ENCODE measurements around the gene SLC25A27. TPM values are rescaled to one million over a fixed set of nuclear protein-coding genes. Genes with fewer than 3 reads are reported as not detected.

The SLC25A27 gene
- total RNA-seq, 6 experiments from 2014 or later, result 0.07 to 0.57 (median 0.39) TPM; not detected in 2

DNA sequence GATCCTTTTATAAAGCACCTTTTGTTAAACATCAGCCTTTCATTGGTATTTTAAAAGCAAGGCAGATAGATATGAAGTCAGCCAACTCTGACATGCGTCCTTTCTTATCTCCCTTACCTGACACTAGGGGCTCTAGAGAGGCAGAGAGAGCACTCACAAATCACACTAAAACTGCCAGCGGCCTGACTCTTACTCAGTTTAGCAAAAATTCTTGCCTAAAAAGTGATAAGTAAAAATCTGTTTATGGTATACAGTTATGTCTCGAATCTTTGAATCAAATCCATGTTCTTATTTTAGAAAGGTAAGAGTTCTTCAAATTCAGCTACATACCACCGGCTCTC is 24.5 kb downstream of the SLC25A27 start:
- no peak for DNase-seq
- Mint-ChIP-seq H3K27me3 (ENCODE audit: insufficient read depth) (no peaks in the 10 kb centered on the region), H3K4me3 (no peak overlapping the region), H3K36me3 (ENCODE audit: low read depth) (no peaks in the 10 kb centered on the region), H3K4me1 (ENCODE audit: low read depth) (no peaks in the 10 kb centered on the region), H3K27ac (no peak overlapping the region), H3K9me3 (no peaks in the 10 kb centered on the region; the same call in 1 of the 2 replicates)
- TF ChIP-seq, protein P1, sequence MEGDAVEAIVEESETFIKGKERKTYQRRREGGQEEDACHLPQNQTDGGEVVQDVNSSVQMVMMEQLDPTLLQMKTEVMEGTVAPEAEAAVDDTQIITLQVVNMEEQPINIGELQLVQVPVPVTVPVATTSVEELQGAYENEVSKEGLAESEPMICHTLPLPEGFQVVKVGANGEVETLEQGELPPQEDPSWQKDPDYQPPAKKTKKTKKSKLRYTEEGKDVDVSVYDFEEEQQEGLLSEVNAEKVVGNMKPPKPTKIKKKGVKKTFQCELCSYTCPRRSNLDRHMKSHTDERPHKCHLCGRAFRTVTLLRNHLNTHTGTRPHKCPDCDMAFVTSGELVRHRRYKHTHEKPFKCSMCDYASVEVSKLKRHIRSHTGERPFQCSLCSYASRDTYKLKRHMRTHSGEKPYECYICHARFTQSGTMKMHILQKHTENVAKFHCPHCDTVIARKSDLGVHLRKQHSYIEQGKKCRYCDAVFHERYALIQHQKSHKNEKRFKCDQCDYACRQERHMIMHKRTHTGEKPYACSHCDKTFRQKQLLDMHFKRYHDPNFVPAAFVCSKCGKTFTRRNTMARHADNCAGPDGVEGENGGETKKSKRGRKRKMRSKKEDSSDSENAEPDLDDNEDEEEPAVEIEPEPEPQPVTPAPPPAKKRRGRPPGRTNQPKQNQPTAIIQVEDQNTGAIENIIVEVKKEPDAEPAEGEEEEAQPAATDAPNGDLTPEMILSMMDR (IDR thresholded peaks at IDR 0.05), result no peak; the same call in 1 of the 2 replicates

DNA sequence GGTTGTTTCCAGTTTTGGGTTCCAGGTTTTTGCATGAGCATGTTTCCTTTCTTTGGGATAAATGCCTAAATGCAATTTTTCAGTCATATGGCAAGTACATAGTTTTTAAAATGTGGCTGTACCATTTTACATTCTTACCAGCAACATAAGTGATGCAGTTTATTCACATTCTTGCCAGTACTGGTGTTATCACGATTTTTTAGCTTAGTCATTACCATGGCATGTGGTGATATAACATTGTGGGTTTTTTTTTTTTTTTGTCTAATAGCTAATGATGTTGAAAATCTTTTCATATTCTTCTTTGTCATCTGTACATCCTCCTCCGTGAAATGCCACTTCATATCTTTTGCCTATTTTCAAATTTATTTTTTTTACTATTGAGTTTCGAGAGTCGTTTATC is 32.0 kb downstream of the SLC25A27 start:
- no peaks in the 10 kb centered on the region for H3K27me3 Mint-ChIP-seq (ENCODE audit: insufficient read depth)
- TF ChIP-seq, protein P1 (IDR thresholded peaks at IDR 0.05), result no peak
- H3K4me1 Mint-ChIP-seq (ENCODE audit: low read depth), result no peaks in the 10 kb centered on the region
- DNase-seq, result peak; percentile 13
- H3K36me3 Mint-ChIP-seq (ENCODE audit: low read depth), result no peaks in the 10 kb centered on the region; the same call in 1 of the 2 replicates
- no peak overlapping the region for H3K4me3 Mint-ChIP-seq
- H3K9me3 Mint-ChIP-seq, result peaks cover 19% of the 10 kb centered on the region
- H3K27ac Mint-ChIP-seq, result no peak overlapping the region

DNA sequence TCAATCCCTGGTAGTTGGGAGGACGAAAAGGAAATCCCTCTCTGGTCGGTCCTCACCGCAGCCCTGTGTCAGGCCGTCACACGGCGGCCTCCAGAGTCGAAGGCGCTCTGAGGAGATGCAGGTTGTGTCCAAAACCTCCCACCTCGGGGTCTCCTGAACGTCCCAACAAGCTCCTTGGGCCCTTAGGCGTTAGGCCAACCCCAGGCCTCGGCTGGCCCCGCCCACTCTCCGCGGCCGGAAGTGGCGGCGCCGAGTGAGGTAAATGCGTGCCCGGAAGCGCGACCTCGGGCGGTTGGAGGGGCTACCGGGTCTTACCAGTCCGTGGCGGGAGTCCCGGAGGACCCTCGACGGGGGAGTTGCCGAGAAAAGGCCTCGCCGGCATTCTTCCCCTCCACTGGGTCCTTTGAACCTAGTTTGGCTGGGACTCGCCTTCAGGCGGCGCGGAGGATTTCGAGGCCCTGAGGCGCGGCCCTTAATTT is 34.9 kb downstream of the SLC25A27 start, which contains the start of gene TDRD6:
TSS of gene TDRD6 (plus strand) at position 267 of the 479 bp plus-strand sequence. CDS start 244 bp downstream, outside the sequence.
- no peak for DNase-seq
- TF ChIP-seq, protein P1 (IDR thresholded peaks at IDR 0.05), result no peak
- Mint-ChIP-seq H3K9me3 (peaks cover 19% of the 10 kb centered on the region), H3K4me3 (no peak within 1 kb of the TSS), H3K4me1 (ENCODE audit: low read depth) (no peaks in the 10 kb centered on the region), H3K27me3 (ENCODE audit: insufficient read depth) (peaks cover 2% of the 10 kb centered on the region; the same call in 1 of the 2 replicates), H3K36me3 (ENCODE audit: low read depth) (no peaks in the 10 kb centered on the region; the same call in 1 of the 2 replicates), H3K27ac (no peak within 1 kb of the TSS)

DNA sequence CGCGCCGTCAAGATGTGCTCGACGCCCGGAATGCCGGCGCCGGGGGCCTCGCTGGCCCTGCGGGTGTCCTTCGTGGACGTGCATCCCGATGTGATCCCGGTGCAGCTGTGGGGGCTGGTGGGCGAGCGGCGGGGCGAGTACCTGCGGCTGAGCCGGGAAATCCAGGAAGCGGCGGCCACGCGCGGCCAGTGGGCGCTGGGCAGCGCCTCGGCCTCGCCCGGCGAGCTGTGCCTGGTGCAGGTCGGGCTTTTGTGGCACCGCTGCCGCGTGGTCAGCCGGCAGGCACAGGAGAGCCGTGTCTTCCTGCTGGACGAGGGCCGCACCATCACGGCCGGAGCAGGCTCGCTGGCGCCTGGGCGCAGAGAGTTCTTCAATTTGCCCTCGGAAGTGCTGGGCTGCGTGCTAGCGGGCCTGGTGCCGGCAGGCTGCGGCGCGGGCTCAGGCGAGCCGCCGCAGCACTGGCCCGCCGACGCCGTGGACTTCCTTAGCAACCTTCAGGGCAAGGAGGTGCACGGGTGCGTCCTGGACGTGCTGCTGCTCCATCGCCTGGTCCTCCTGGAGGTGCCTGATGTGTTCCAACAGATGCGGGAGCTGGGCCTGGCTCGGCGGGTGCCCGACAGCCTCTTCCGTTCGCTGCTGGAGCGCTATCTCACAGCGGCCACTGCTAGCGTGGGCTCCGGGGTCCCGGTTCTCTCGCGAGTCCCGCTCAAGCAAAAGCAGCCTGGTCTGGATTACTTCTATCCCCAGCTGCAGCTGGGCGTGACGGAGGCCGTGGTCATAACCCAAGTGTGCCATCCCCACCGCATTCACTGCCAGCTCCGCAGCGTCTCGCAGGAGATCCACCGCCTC is 35.6 kb downstream of the SLC25A27 start:
- no peak overlapping the region for H3K4me3 Mint-ChIP-seq
- no peaks in the 10 kb centered on the region; the same call in 1 of the 2 replicates for H3K36me3 Mint-ChIP-seq (ENCODE audit: low read depth)
- H3K27ac Mint-ChIP-seq, result no peak overlapping the region
- peaks cover 2% of the 10 kb centered on the region; the same call in 1 of the 2 replicates for H3K27me3 Mint-ChIP-seq (ENCODE audit: insufficient read depth)
- H3K9me3 Mint-ChIP-seq, result peaks cover 19% of the 10 kb centered on the region
- no peak for DNase-seq
- no peaks in the 10 kb centered on the region for H3K4me1 Mint-ChIP-seq (ENCODE audit: low read depth)
- TF ChIP-seq, protein P1 (IDR thresholded peaks at IDR 0.05), result no peak

DNA sequence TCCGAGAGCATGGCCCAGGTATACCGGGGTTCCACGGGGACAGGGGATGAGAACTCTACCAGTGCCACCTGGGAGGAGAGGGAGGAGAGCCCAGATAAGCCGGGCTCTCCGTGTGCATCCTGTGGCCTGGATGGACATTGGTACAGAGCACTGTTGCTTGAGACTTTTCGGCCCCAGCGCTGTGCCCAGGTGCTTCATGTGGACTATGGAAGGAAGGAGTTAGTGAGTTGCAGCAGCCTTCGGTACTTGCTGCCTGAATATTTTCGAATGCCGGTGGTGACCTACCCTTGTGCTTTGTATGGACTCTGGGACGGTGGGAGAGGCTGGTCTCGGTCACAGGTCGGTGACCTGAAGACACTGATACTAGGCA is 36.2 kb downstream of the SLC25A27 start:
- Mint-ChIP-seq H3K4me3 (no peak overlapping the region), H3K27me3 (ENCODE audit: insufficient read depth) (peaks cover 2% of the 10 kb centered on the region; the same call in 1 of the 2 replicates), H3K36me3 (ENCODE audit: low read depth) (no peaks in the 10 kb centered on the region; the same call in 1 of the 2 replicates), H3K9me3 (peaks cover 23% of the 10 kb centered on the region), H3K27ac (no peak overlapping the region), H3K4me1 (ENCODE audit: low read depth) (no peaks in the 10 kb centered on the region)
- TF ChIP-seq, protein P1 (IDR thresholded peaks at IDR 0.05), result no peak
- no peak for DNase-seq
